ENCODE results near the gene TMEM151B.

DNA sequence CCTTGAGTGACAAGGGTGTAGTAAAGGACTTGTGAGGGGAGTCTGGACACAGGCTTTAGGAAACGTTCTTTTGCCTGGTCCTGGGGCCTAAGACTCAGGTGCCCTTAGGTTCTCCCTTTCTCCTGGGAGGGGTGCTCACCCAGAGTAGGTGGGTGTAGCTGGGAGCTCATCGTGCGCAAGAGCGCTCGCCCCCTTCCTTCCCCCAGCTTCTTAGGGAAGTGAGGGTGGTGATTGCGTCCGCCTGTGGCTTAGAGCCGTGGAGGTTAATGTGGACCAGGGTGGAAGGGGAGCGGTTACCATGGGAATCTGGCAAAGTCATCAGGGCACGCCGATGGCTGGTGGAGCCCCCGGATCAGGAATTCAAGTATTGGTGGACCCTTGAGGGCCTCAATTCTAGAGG is 46.2 kb downstream of the TMEM151B start:
- TF ChIP-seq, protein P1, sequence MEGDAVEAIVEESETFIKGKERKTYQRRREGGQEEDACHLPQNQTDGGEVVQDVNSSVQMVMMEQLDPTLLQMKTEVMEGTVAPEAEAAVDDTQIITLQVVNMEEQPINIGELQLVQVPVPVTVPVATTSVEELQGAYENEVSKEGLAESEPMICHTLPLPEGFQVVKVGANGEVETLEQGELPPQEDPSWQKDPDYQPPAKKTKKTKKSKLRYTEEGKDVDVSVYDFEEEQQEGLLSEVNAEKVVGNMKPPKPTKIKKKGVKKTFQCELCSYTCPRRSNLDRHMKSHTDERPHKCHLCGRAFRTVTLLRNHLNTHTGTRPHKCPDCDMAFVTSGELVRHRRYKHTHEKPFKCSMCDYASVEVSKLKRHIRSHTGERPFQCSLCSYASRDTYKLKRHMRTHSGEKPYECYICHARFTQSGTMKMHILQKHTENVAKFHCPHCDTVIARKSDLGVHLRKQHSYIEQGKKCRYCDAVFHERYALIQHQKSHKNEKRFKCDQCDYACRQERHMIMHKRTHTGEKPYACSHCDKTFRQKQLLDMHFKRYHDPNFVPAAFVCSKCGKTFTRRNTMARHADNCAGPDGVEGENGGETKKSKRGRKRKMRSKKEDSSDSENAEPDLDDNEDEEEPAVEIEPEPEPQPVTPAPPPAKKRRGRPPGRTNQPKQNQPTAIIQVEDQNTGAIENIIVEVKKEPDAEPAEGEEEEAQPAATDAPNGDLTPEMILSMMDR (IDR thresholded peaks at IDR 0.05) = no peak
- TF ChIP-seq POLR2A (IDR thresholded peaks at IDR 0.05) = no peak
